ENCODE data around the gene L2HGDH. TPM values are rescaled to one million over a fixed set of nuclear protein-coding genes. Genes with fewer than 3 reads are reported as not detected.

Gene L2HGDH
- total RNA-seq (2022; extraction: Qiagen RNA extraction), result 8.5 to 11.9 TPM (median 10.4 TPM) in 5 replicates

DNA sequence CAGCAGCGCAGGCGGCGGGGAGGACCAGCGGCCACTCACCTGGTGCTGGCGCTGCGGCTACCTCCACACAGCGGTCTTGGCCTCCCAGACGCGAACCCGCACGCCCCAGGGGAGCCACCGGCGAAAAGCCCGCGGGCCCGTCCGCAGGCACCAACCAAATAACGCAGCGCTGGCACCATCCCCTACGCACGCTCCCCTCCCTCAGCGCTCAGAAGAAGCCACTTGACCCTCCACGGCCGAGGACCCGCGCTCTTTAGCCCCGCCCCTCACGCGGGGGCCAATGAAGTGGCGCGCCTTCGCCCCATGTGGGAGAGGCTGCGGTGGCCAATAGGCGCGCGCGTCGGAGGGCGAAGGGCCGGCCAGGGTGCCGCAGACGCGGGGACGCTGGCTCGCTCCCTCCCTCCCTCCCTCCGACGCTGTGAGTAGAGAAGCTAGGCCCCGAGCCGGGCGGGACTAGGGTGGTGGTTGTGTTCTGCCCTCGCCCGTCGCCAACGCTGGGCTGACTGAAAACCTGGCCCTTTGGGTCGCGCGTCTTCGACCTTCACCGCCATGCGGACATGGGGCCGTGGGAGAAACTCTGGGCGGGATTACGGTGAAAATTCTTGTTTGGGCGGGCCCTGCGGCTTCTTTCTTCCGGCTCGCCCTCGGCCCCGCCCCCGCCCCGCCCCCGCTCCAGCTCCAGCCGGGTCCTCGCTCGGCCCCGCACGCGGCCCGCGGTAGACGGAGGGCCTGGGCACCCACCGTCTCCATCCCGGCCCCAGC, at the start of gene L2HGDH, which contains the start of gene DMAC2L:
TSS of gene L2HGDH (minus strand) at position 258 of the 762 bp plus-strand sequence. CDS start at position 179, 79 bp downstream.
TSS of gene DMAC2L (plus strand) at position 353 of the 762 bp plus-strand sequence. CDS start 9,164 bp downstream, outside the sequence.

DNA sequence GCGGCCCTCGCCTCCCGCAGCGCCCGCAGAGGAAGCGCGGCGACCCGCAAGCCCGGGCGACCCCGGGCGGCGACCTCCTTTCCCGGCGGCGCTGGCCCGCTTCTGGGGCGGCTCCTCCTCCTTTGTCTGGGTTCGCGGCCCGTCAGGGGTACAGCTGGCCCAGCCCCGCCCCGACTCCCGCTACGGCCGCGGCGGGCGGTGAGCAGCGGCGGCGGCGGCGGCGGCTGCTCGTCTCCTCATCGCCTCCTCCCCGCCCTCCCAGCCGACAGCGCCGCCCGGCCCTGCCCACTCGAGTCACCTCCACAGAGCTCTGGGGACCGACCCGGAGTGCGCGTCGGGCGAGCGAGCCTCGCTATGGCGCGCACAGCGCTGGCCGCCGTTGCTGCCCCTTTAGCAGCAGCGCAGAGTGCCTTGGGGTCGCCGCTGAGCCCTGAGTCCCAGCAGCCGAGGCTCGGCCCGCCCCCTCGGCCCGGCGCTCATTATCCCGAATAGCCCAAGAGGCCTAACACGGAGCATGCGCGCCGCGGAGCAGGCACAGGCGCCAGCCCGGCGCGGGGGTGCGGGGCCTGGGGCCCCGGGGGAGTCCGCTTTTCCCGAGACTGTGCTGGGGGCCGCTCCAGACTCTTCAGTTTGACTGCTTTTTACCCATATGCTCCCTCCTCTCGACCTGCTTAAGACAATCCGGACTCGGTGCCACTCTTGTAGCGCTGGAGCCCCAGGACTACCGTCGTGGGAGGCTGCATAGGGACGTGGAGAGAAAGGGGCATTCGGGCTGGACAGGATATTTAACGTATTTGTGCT, 80.4 kb downstream of the L2HGDH start, which contains the start of gene SOS2:
TSS of gene SOS2 (minus strand) at position 104 of the 801 bp plus-strand sequence. CDS start 295 bp downstream, outside the sequence.

Other genes with a start within 250 kb of the L2HGDH start
- gene VCPKMT, start 195.7 kb downstream of the L2HGDH start, total RNA-seq (2022; extraction: Qiagen RNA extraction), result 8.4 to 9.8 TPM (median 9.2 TPM) in 5 replicates
- 8.2 to 12.0 TPM (median 11.4 TPM) in 5 replicates for gene SOS2, start 80.7 kb downstream of the L2HGDH start, total RNA-seq (2022; extraction: Qiagen RNA extraction)
- 8.7 to 11.8 TPM (median 11.0 TPM) in 5 replicates for gene DMAC2L, start 95 bp upstream of the L2HGDH start, total RNA-seq (2022; extraction: Qiagen RNA extraction)
- gene CDKL1, start 84.7 kb upstream of the L2HGDH start, total RNA-seq (2022; extraction: Qiagen RNA extraction), result 5.3 to 11.1 TPM (median 6.7 TPM) in 5 replicates
- 32.1 to 40.6 TPM (median 39.4 TPM) in 5 replicates for gene MAP4K5, start 220.3 kb upstream of the L2HGDH start, total RNA-seq (2022; extraction: Qiagen RNA extraction)
- gene ATL1, start 247.9 kb upstream of the L2HGDH start, total RNA-seq (2022; extraction: Qiagen RNA extraction), result 4.2 to 6.3 TPM (median 5.1 TPM) in 5 replicates

Data from A549 treated with CORT108297 at 1 μM for 4 hours (cell line).